Urothelium cell line (cell line): ENCODE data around the gene GABBR1.
"Not testable (repeated sequence)": the region's sequence is repeated elsewhere in the genome, so short reads cannot be mapped to it uniquely, and the experiment has no call there.

Experiments
- DNase-seq: peaks from one replicate; pipeline ENCODE4 v3.0.0; 2011; ENCODE audit warnings: low spot score, mixed read lengths
- FAIRE-seq: peaks from 2 replicates; lab custom pipeline; 2011; peaks lifted over from hg19 to GRCh38; lab: Jason Lieb, UNC

GABBR1 gene

DNA sequence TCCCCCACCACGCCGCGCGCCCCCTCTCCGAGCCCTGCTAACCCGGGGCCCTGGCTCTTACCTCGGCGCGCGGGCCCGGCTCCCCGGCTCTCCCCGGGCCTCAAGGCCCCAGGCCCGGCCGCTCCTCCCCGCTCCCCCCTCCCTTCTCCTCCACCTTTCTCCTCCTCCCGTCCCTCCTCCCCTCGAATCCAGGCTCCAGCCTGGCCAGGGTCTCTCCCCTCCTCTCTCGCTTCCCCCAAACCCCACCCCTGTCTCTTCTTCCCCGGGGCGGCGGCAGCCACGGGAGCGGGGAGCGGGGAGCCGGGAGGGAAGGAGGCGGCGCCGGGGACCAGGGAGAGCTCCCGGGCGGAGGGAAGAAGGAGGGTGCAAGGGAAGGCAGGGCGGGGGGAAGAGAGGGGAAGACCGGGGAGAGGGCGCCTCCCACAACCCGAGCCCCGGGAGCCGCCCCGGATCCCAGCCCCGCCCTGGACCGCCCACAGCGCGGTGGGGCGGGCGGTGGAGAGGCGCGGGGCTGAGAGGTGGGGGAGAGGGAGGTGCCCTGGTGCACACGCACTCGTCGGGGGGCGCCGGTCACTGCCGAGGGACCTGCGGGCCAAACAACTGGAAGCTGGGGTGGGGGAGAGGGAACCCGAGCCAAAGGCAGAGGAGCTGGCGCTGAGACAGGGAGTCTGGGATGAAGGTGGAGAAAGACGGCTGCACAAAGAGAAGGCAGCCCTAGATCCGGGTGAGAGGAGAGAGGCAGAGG is at the start of gene GABBR1:
Gene GABBR1 (minus strand): TSS at position 395 of the 745 bp plus-strand sequence. CDS start 798 bp downstream, outside the sequence.
- FAIRE-seq = peak; percentile 40

DNA sequence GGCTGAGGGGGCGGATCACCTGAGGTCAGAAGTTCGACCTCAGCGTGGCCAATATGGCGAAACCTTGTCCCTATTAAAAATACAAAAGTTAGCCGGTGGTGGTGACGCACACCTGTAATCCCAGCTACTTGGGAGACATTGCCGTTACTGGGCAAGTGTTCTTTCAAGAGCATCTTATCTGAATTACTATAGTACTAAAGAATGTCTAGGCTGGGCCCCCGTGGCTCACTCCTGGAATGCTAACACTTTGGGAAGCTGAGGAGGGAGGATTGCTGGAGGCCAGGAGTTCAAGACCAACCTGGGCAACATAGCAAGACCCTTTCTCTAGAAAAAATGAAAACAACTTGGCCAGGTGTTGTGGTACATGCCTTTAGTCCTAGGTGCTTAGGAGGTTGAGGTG is 48.8 kb upstream of the GABBR1 start:
- DNase-seq = no peak
- FAIRE-seq = no peak

More for the DNA sequence above, at the start of gene GABBR1:
- DNase-seq = peak; percentile 97

DNA sequence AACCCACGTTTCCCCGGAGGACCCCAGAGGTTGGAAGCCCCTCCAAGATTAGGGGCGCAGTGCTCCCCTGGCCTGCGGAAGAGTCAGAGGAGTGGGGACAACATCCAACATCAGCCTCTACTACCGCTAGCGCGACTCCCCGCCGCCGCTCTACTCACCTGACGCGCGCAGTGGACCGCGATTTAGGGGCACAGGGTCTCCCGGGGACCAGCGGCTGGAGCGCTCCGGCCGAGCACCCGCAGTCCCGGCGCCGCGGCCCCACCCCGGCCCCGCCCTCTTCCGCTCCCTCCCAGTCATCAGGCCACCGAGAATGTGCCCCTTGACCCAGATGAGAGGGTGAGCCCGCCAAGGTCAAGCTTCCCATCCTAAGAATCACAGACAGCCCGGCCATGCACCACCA is 47.9 kb upstream of the GABBR1 start, which contains the start of gene ZFP57:
Gene ZFP57 (minus strand): TSS at position 249 of the 400 bp plus-strand sequence. CDS start 4,149 bp downstream, outside the sequence.
- DNase-seq = no peak
- FAIRE-seq = no peak

DNA sequence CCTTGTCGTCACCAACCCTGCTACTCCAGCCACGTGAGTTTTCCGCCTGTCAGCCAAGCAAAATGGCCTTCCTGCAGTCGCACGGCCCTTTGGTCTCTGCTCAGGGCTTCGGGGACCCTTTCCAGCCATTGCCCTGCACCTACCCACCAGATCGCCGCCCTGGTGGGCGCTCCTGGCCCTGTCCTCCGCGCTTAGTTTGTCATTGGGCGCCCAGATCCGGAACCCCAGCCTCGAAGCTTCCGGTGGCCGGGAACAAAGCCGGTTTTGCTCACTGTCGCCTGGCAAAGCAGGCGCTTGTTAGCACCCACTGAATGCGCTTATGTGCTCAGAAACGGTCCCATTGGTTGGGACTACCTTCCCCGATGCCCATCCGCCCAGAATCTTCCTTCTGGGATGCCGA is 47.4 kb upstream of the GABBR1 start:
- no peak for FAIRE-seq
- DNase-seq = no peak

DNA sequence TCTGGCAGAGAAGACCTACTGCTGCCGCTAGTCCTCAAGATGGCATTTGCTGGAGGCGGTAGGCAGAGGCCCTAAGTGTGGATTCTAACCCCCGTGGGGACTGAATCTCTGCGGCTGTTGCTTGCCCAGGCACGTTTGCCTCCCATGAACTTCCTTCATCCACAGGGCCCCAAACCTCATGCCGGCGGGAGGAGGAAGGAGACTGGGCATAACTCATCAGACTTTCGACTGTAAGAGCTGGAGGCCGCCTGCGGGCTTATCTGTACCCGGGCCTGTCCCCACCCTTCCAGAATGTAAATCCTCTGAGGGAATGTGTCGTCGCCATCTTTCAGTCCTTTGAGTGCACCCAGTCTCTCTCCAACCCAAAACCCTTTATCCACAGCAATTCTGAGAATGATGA is 47.0 kb upstream of the GABBR1 start:
- DNase-seq (no peak), FAIRE-seq (no peak)

DNA sequence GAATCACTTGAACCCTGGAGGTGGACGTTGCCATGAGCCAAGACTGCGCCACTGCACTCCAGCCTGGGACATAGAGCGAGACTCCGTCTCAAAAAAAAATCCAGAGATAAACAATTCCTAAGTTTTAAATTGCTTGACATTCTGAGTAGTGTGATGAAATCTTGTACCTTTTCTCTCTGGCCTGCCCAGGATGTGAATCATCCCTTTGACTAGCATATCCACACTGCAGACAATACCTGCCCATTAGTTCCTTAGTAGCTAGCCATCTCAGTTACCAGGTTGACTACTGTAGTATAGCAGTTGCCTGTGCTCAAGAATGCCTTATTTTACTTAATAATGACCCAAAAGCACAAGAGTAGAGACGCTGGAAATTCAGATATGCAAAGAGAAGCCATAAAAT is 45.1 kb upstream of the GABBR1 start:
- FAIRE-seq = no peak

DNA sequence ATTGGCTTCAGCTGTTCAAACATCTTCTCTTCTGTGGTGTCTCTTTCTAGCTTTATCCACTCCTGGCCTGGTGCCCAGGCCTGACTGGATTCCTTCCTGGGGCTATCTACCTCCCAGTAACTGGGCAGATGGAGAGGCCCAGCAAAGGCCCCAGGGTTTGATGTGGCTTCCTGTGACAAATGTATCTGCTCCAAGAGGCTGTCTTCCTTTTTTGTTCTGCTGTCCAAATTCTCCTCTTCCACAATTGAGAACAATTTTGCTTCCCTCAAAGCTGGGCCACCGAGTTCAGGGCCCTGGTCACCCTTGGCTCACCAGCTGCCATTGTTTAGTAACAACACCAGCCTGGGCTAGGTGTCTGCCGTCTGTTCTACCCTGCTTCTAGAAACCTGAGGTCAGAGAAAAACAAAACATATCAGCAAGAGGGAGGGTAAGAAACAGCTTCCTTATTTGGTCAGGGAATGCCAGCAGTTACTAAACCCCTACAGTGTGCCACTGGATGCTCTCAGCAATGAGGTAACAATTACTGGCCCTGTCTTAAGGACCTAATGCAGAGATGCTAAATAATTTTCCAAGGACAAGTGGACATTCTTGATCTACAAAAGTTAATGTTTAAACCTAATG is 44.1 kb upstream of the GABBR1 start:
- DNase-seq = no peak
- no peak for FAIRE-seq

More for the DNA sequence above, 45.1 kb upstream of the GABBR1 start:
- no peak for DNase-seq

DNA sequence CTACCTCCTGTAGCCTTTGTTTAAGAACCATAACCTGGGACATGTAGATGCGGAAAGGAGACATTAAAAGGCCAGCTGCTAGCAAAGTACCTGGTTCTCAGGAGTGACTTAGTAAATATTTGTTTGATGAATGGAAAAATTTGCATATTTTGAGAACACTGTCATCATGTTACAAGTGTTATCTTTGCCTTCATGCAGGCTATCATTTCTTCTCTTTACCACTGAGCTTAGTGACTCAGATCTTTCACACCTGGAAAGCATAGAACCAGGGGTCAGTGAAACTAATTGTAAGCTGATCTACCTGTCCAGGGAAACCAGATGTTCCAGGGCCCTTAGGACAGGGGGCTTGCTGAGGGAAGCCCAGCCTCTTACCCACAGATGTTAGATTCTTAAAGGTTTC is 42.6 kb upstream of the GABBR1 start:
- FAIRE-seq = no peak
- no peak for DNase-seq

DNA sequence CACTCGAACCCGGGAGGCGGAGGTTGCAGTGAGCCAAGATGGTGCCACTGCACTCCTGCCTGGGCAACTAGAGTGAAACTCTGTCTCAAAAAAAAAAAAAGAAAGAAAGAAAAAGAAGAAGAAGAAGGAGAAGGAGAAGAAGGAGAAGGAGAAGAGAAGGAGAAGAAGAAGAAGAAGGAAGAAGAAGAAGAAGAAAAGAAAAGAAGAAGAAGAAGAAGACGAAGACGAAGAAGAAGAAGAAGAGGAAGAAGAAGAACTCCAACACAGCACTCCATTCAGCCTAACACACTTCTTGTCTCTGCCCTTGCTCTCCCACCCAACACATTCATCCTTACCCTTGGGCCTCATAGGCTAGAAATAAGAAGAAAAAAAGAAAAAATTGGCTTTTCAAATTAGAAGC is 41.0 kb upstream of the GABBR1 start:
- no peak for DNase-seq
- no peak for FAIRE-seq

DNA sequence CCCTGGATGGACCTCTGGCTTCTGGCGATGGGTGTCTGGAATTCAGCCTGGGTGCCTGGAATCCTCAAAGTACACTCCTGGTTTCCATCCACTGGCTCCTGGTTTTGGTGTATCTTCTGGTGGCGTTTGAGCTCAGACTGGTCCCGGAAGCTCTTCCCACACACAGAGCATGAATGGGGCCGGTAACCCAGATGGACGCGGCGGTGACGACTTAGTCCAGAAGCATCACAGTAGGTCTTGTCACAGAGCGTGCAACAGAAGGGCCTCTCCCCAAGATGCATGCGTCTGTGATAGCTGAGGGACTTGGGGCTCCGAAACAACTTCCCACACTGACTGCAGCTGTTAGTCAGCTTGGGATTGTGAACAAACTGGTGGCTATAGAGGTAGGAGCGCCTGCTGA is 40.2 kb upstream of the GABBR1 start:
- FAIRE-seq = no peak
- no peak for DNase-seq

DNA sequence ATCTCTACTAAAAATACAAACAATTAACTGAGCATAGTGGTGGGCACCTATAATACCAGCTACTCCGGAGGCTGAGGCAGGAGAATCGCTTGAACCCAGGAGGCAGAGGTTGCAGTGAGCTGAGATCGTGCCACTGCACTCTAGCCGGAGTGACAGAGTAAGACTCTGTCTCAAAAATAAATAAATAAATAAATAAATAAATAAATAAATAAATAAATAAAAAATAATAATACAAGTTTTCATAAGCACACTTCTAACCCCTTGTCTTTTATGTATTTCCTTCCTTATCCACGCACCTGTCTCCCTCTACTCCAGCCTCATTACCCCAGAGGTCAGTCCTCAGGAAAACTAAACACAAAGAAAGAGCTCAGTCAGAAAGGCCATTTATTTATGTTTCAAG is 39.1 kb upstream of the GABBR1 start:
- DNase-seq, FAIRE-seq: not testable (repeated sequence)

DNA sequence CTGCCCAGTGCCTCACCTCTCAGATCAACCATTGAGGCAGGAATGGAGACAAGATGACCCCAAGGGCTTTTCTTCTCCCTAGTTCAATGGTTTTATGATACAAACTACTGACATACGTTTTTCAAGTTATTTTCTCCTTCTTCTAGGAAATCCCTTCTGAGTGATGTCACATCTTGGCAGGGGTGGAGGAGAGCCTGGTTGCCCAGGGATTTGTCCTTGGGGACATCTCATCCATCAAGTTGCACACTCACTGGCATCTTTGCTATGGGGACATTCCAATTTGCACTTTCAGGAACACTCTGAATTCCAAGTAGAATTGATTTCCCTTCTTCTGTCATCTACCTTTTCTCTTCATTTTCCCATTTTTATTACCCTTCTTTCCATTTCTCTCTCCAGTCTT is 38.0 kb upstream of the GABBR1 start:
- FAIRE-seq (no peak), DNase-seq (no peak)

DNA sequence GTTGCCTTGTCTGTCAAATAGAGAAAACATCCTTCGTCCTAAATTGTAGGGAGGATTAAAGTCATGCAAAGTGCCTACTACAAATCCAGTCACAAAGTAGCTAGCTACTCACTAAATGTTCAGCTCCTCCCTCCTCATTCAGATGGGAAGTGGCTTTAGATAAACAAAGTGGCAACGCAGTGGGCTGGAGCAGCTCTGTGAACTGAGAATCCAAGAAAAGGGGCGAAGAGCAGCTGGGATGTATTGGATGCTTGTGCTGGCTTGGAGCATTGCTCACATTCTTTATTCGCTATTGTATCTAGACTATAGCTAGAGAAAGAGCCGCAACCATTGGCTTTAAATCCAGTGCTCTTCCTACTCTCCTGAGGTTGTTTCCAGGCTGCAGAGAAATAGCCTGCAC is 34.2 kb upstream of the GABBR1 start:
- DNase-seq = no peak
- FAIRE-seq = no peak

DNA sequence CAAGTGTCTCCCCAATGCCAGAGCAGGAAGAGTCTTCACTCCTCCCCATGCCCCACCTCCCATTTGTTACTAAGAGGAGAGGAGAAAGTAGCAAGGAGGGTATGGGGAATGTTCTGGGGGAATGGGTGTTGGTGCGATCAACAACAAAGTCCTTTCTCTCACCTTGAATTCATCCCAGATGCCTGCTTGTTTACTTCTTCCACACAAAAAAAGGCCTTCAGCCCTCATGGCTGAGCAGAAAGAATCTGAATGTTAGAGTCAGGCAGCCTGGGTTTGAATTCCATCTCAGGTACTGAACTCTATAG is 33.8 kb upstream of the GABBR1 start:
- DNase-seq = no peak
- FAIRE-seq = no peak

DNA sequence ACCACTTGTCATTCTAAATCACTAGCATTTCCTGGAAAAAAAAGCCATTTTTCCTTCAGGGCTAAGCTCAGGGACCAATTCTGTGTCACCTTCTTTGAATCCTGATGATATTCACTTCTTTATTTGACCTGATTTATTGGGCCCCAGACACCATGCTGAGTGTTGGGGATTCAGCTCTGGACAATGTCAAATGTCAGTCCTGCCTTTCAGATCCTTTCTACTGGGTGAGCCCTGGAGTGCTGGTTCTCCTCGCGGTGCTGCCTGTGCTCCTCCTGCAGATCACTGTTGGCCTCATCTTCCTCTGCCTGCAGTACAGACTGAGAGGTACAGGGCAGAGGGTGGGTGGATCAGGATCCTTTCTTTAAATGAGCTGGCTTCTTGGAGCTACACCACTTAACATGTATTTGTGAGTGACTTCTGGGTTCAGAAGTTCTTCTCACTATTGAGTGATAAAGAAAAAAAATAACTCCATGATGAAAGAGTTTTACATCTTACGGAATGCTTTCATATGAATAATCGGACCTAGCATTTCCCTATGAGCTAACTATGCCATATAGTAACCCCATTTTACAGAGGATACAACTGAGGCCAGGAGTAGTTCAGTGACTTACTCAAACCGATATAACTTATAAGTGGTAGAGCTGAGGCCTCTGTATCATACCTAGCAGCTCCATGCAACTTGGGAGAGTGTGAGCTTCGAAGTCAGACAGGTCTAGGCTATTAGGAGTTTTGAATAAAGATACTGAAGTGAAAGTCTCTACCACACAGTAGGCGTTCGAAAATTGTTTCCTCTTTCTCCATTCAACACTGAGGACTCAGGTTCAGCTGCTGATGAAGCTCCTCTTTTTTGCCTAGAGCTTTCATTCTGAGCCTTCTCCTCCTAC is 33.2 kb upstream of the GABBR1 start:
- FAIRE-seq (no peak), DNase-seq (no peak)

DNA sequence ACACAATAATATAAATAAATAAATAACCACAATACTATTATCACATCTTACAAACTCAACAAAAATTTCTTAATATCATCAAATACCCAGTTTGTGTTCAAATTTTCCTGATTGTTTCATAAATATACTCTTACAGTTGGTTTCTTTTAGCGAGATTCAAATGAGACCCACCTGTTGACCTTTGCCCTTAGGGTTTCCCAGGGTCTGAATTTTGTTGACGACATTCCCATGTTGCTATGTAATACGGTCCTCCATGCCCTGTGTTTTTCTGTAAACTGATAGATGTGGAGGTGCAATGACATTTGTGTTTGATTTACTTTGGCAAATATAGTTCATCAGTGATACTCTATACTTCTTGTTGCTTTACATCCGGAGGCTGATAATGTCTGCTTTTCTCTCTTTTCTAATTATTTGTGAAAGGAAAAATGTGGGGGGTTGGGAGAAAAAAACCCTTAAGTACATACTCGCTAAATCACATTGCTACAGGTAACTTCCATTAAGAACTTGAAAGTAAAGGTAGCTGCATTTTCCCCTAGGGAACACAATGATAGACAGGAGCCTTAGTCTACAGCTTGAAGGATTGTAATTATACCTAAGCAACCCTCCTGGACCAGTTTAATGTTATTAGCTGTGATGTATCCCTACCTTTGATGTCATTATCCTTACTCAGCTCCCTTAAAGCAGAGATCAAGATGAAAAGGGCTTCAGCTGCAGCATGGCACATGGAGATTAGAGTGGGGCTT is 30.5 kb upstream of the GABBR1 start:
- no peak for DNase-seq
- FAIRE-seq = no peak

DNA sequence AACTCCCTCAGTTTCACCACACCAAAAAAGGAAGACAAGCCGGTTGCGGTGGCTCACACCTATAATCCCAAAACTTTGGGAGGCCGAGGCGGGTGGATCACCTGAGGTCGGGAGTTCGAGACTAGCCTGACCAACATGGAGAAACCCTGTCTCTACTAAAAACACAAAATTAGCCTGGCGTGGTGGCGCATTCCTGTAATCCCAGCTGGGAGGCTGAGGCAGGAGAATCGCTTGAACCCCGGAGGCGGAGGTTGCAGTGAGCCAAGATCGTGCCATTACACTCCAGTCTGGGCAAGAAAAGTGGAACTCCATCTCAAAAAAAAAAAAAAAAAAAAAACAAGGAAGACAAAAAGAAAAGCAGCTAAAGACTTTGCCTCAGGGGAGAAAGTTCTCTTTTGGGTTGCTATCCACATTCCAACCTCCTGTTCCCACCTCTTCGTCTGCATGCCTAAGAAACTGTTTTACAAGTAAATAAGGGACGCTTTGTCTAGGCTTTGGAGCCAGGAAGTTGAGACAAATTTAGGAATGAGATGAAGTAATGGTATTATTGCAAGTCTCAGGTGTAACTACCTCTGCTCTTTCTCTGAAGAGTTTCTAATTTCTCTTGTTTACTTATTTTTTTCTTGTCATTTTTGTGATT is 28.6 kb upstream of the GABBR1 start:
- FAIRE-seq, DNase-seq: not testable (repeated sequence)

DNA sequence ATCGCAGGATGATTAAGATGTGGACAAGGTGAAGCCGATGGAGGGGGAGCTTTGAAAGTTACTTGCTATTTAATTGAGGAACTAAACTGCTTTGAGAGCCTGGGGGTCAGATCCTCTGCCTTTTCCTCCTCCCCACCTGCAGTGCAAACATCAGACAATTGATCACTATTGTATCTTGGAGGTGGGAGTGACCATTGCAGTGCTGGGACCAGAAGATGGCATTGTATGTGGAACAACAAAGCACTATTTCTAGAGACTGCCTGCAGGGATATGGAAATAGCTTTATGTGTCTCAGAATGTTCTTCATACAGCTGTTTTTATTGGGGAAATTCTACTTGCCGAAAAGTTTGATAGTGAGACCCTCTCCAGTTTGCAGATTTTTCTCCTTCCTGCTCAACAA is 28.1 kb upstream of the GABBR1 start:
- FAIRE-seq = no peak
- no peak for DNase-seq

DNA sequence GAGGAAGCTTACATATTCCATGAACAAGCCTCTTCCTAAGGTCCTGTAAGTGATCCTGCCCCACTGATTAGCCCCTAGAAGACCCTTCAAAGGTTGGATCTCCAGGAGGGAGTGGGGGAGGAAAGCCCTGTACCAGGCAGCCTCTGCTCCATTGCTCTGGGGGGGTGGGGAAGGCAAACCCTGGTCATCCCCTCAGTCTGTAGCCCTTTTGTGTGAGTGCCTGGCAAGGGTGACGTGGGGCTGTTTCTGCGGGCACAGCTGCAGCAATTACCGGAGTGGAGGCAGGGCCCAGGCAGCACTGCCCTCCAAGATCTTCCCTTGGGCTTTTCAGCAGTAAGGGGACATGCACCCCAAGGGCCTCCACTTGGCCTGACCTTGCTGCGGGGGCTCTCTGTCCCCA is 23.8 kb upstream of the GABBR1 start, which contains the start of gene MOG:
Gene MOG (plus strand): TSS at position 295 of the 400 bp plus-strand sequence. CDS start 118 bp downstream, outside the sequence.
- DNase-seq (no peak), FAIRE-seq (no peak)

DNA sequence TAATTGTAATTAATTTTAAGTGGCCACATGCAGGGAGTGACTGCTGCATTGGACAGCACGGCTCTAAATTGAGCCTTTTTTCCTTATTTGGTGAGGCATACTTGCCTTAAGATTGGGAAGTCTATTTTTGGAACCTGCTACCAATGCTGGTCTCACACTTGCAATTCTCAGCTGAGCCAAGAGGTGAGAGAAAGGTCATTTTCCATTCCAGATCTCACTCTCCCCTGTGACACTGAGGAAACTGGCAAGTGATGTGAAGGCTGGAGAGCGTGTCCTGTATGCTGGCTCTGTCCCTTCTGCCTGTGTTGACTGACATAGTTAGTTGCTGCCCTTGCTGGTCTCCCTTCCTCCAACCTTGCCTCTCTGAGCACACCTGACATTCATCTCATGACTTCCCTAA is 23.2 kb upstream of the GABBR1 start:
- DNase-seq (no peak), FAIRE-seq (no peak)
